HT1080 (cell line): ENCODE data around the gene EMC6. TPM values are rescaled to one million over a fixed set of nuclear protein-coding genes. Genes with fewer than 3 reads are reported as not detected.
A peak's percentile ranks its signal among the peaks of the same experiment; 100 is the strongest.
"Not testable (repeated sequence)": the region's sequence is repeated elsewhere in the genome, so short reads cannot be mapped to it uniquely, and the experiment has no call there.

ENCODE experiments used
- DNase-seq: peaks from one replicate; pipeline ENCODE4 v3.0.0-alpha.2; 2015; ENCODE audit warnings: low read depth
- total RNA-seq: library from RNA; depleted of rRNA; stranded (reverse); fragments of >200 nt; shearing (Covaris generic); gene quantifications from 2 replicates; pipeline ENCODE4 v1.2.3, GENCODE V29; 2014

EMC6 gene
- total RNA-seq, 1 experiment from 2014 or later: 69.7 TPM

GRCh38 chr17:3679531-3680126, 11.0 kb downstream of the EMC6 start:
- no peak for DNase-seq

GRCh38 chr17:3681057-3681456, 12.4 kb downstream of the EMC6 start:
- no peak for DNase-seq

- no peak for DNase-seq
Observed at GRCh38 chr17:3681565-3681964, 13.0 kb downstream of the EMC6 start.

- no peak for DNase-seq
Observed at GRCh38 chr17:3682033-3682432, 13.4 kb downstream of the EMC6 start.

GRCh38 chr17:3683054-3683511, 14.5 kb downstream of the EMC6 start:
- DNase-seq: peak; percentile 32

GRCh38 chr17:3685174-3685573, 16.6 kb downstream of the EMC6 start:
- DNase-seq: no peak

- no peak for DNase-seq
Observed at GRCh38 chr17:3688027-3688553, 19.5 kb downstream of the EMC6 start.

GRCh38 chr17:3688852-3689261, 20.2 kb downstream of the EMC6 start:
- DNase-seq: no peak

- no peak for DNase-seq
Observed at GRCh38 chr17:3689262-3690093, 20.9 kb downstream of the EMC6 start.

- DNase-seq: no peak
Observed at GRCh38 chr17:3690094-3690715, 21.6 kb downstream of the EMC6 start.

GRCh38 chr17:3691617-3692067, 23.0 kb downstream of the EMC6 start:
- no peak for DNase-seq

- no peak for DNase-seq
Observed at GRCh38 chr17:3692346-3692745, 23.7 kb downstream of the EMC6 start.

GRCh38 chr17:3693141-3693540, 24.5 kb downstream of the EMC6 start:
- DNase-seq: no peak

GRCh38 chr17:3693829-3694231, 25.2 kb downstream of the EMC6 start:
- DNase-seq: no peak

GRCh38 chr17:3695129-3695722, 26.6 kb downstream of the EMC6 start:
- DNase-seq: no peak

- DNase-seq: no peak
Observed at GRCh38 chr17:3695723-3696411, 27.3 kb downstream of the EMC6 start, which contains the start of gene P2RX5. Gene P2RX5, minus strand, starts transcription at chr17:3696155. Its CDS starts 150 bp downstream, at chr17:3696005.

GRCh38 chr17:3697103-3697476, 28.5 kb downstream of the EMC6 start:
- no peak for DNase-seq

- DNase-seq: no peak
Observed at GRCh38 chr17:3698139-3698538, 29.5 kb downstream of the EMC6 start.

- DNase-seq: no peak
Observed at GRCh38 chr17:3699951-3700350, 31.3 kb downstream of the EMC6 start.

- not testable (repeated sequence) for DNase-seq
Observed at GRCh38 chr17:3702041-3702539, 33.5 kb downstream of the EMC6 start.
